ENCODE results near the gene FANCE. TPM values are rescaled to one million over a fixed set of nuclear protein-coding genes. Genes with fewer than 3 reads are reported as not detected.
A peak's percentile ranks its signal among the peaks of the same experiment; 100 is the strongest.

Gene FANCE
- total and polyA plus RNA-seq, 9 of the 15 experiments (the other 6 are each of a cell fraction or from before 2014, with no cell fraction given): 5.7 to 30.2 (median 17.0) TPM

GRCh38 chr6:35474942-35475570 is 22.9 kb downstream of the FANCE start:
- no peak for DNase-seq (ENCODE audit: extremely low read depth in 1 of 4, low spot score in 3 of 4)
- in situ Hi-C loops (cut with MboI) (no loop called here), intact Hi-C loops (cut with micrococcal nuclease) (no loop called here)
- Histone ChIP-seq H3K9ac (ENCODE audit: insufficient read depth in 1 of 2, low read depth in 2 of 2, low read length in 2 of 2) (peak overlapping the region in 1 of 2 experiments; percentile 11; a peak in 1 of 4 replicates), H2AFZ (ENCODE audit: low read depth, low read length) (no peak overlapping the region), H3K9me3 (replicated peaks; ENCODE audit: control insufficient read depth, insufficient read depth, low read depth, low read length) (no peaks in the 10 kb centered on the region), H3K4me3 (no peak overlapping the region), H3K4me2 (ENCODE audit: insufficient read depth, low read length) (no peak overlapping the region), H3K9me1 (ENCODE audit: control insufficient read depth, insufficient read depth, low read length) (no peaks in the 10 kb centered on the region), H4K20me1 (replicated peaks; ENCODE audit: control insufficient read depth, insufficient read depth, low read length) (peaks cover 25% of the 10 kb centered on the region), H3K36me3 (ENCODE audit: control insufficient read depth, insufficient read depth, low read length) (peaks cover 39% of the 10 kb centered on the region), H3K27ac (ENCODE audit: extremely low read depth, low read depth, low read length) (no peak overlapping the region), H3K79me2 (ENCODE audit: control insufficient read depth, insufficient read depth, low read length) (peaks cover 24% of the 10 kb centered on the region), H3K27me3 (ENCODE audit: control insufficient read depth in 2 of 2, insufficient read depth in 2 of 2, low read length in 2 of 2) (no peaks in the 10 kb centered on the region), H3K4me1 (replicated peaks in 1 of 2; ENCODE audit: control insufficient read depth in 2 of 2, insufficient read depth in 2 of 2, low read length in 2 of 2) (peaks cover 19 to 31% of the 10 kb centered on the region in 2 experiments; a peak in 4 of 5 replicates)
- 88% methylated on average over 18 of the region's 20 CpGs for WGBS (ENCODE audit: insufficient coverage, low coverage, missing lambda C conversion rate)
- POLR2A ChIA-PET: interaction anchor here (0.7 to 7.6 kb wide), 7 partner anchors 8 to 47 kb away, joined by 3 to 167 read pairs (median 3); partner anchors contain the start of gene TEAD3
- no TSS peak for BruUV-seq (replicated peaks)
- CTCF ChIA-PET (ENCODE audit: low intra/inter-chr PET ratio): no interaction called here
- no peak for FAIRE-seq
- no peak for ATAC-seq
- TF ChIP-seq FOXA3 (CRISPR knock-in tag; conservative IDR thresholded peaks at IDR 0.05 in 1 of 2, IDR thresholded peaks at IDR 0.05 in 1 of 2) (peak in 1 of 2 experiments; percentile 23; a peak in 1 of 4 replicates), STAG1 (CRISPR knock-in tag; IDR thresholded peaks at IDR 0.05; ENCODE audit: borderline replicate concordance) (no peak), USF1 (CRISPR knock-in tag; IDR thresholded peaks at IDR 0.05) (0 out of 2 replicates have a peak, but pooled peaks have one; percentile 8), ETS1 (conservative IDR thresholded peaks at IDR 0.05; ENCODE audit: control insufficient read depth, low read depth, low read length) (no peak), FOXP1 (CRISPR knock-in tag; IDR thresholded peaks at IDR 0.05) (no peak), MAX (CRISPR knock-in tag; IDR thresholded peaks at IDR 0.05) (0 out of 2 replicates have a peak, but pooled peaks have one; percentile 13), SIN3A (IDR thresholded peaks at IDR 0.05; ENCODE audit: borderline replicate concordance in 2 of 2, control insufficient read depth in 1 of 2, low read depth in 2 of 2, low read length in 2 of 2) (no peak), UBTF (IDR thresholded peaks at IDR 0.05; ENCODE audit: borderline replicate concordance in 1 of 2, low read depth in 2 of 2, low read length in 2 of 2) (no peak), TEAD1 (CRISPR knock-in tag; IDR thresholded peaks at IDR 0.05) (no peak), BRD9 (IDR thresholded peaks at IDR 0.05; ENCODE audit: low read depth, partially characterized antibody) (no peak), RBFOX2 (IDR thresholded peaks at IDR 0.05; ENCODE audit: low read depth, low read length) (peak; percentile 4), ARID2 (IDR thresholded peaks at IDR 0.05) (no peak), ZC3H8 (IDR thresholded peaks at IDR 0.05) (no peak), MTA1 (IDR thresholded peaks at IDR 0.05; ENCODE audit: borderline replicate concordance) (no peak), ZNF143 (CRISPR knock-in tag; IDR thresholded peaks at IDR 0.05) (no peak), CXXC5 (CRISPR knock-in tag; IDR thresholded peaks at IDR 0.05) (no peak)
